ENCODE results near the gene TBX1.

The TBX1 gene

GRCh38 chr22:19753996-19754700, 6.4 kb upstream of the TBX1 start:
- DNase-seq: no peak

- DNase-seq: no peak
These were observed 5.9 kb upstream of the TBX1 start for GRCh38 chr22:19754701-19755144.

DNA sequence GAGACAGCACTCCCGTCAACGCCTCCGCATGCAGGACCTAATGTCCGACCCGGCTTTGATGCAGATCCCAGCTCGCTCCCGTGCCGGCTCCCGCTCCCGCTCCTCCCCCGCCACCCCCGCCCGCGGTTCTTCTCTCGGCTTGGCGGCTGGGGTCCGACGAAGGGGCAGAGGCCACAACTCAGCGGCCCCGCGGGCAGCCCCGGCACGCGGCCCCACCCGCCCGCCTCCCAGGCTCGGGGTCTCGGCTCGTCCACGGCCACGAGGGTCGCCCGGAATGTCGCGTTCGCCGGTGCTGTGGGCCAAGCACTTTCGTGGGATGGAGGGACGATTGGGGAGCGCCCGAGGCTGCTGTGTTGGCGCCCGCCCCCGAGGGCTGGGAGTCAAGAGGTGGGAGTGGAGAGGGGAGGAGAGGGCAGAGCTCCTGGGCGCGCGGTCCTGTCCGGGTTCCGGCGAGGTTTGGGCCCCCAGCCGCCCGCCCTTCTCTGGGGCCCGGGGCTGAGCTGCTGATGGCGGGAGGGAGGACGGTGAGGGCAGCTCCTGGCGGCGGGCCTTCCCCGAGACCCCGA, 5.3 kb upstream of the TBX1 start:
- DNase-seq: no peak

GRCh38 chr22:19755722-19756287, 4.8 kb upstream of the TBX1 start:
- no peak for DNase-seq

- DNase-seq: peak; percentile 47
These were observed 4.1 kb upstream of the TBX1 start for GRCh38 chr22:19756288-19757128.

DNA sequence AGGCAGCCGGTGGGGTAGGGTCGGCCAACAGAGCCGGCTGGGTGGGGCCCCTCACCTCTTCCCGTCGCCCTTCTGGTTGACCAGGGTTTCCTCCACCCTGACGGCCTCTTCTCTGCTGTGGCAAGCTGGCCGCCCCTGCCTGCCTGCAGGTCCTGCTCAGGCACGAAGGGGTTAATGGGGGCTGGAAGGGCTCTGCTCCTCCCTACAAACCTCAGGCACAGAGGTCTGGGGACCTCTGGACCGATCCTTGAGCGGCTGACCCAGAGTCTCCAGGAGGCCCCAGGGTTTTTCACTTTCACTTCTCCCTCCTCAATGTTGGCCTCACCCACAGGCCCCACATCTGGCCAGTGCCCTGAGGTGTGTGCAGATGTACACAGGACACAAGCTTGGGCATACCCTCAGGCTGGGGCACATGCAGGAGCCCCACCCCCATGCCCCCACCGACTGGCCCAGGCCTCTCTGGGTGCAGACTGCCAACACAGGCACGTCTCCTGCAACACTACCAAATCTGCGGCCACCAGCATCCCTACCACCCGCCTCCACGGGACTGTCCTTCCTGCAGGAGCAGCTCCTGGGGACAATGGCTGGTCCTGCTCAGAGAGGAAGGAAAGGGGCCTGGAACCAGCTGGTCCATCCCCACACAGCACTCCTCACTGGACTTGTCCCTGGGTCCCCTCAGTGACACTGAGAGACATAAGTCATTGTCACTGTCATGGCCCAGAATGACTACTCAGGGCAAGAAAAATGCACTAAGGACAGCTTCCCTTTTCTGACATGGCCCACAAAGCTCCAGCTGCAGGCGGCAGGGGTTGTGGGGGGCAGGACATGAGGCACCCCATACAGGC, 3.2 kb upstream of the TBX1 start:
- no peak for DNase-seq

DNA sequence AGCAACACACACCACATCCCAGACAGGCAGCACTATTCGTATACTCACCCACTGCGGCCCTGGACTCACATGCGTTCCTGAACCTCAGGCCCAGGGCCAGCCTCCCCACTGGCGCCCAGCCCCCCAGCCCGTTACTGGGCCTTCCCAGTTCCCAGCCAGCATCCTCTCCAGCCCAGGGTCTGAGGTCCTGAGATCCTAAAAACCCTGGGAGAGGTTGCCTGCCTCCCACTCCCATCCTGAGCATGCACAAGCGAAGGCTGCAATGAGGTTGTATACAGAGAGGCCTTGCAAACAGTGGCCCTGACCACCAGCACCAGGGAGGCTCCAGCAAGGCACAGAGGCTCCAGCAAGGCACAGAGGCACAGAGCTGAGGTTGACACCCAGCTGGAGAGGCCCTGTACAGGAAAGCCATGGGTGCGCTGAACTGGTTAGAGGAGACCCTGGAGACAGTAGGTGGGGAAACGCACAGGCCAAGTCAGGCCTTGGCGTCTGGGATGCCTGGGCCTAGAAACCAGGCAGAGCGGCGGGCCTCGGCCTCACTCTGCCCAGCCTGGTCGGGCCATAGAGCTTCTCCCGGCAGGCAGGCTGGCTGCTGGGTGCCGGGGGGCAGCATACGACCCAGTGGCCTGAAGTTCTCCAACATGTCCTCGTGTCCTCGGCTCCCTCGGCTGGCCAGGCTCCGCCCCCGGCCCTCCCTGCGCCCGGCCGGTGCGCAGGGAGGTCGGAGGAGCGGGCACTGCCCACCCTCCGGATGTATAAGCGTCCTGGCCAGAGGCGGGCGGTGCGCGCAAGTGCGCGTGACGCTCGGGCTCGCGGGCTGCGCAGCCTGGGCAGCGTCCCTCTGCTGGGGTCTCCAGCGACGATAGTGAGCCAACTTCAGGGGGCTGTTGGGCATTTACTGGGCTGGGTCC, 2.3 kb upstream of the TBX1 start:
- no peak for DNase-seq

GRCh38 chr22:19758896-19759426, 1.6 kb upstream of the TBX1 start:
- DNase-seq: no peak

DNA sequence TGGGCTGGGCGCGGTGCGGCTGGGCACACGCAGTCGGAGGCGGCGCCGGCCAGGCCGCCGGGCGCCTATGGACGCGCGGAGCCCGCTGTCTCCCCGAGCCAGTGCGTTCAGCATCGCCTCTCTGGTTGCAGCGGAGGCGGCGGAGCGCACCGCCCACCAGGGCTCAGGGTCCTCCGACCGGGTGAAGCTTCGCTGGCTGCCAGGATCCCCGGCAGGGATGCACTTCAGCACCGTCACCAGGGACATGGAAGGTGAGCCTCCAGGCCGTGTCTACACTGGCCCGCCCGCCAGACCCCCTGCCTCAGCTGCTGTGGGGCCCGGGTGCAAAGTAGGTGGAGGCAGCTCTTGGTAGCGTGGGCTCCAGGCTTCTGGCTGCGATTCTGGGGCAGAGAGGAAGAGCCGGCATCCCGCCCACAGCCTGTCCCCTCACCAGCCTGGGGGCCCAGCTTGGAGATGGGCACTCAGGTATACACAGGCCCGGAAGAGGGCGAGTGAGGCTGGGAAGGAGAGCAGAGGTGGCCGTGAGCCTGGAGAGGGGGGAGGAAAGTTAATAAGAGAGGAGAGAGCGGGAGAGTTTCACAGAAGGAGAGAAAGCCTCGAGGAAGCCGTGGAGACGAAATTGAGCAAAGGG, 1.0 kb upstream of the TBX1 start:
- DNase-seq: no peak

GRCh38 chr22:19760951-19761724, 560 bp downstream of the TBX1 start:
- DNase-seq: no peak

- no peak for DNase-seq
These were observed 1.4 kb downstream of the TBX1 start for GRCh38 chr22:19761725-19762567.

DNA sequence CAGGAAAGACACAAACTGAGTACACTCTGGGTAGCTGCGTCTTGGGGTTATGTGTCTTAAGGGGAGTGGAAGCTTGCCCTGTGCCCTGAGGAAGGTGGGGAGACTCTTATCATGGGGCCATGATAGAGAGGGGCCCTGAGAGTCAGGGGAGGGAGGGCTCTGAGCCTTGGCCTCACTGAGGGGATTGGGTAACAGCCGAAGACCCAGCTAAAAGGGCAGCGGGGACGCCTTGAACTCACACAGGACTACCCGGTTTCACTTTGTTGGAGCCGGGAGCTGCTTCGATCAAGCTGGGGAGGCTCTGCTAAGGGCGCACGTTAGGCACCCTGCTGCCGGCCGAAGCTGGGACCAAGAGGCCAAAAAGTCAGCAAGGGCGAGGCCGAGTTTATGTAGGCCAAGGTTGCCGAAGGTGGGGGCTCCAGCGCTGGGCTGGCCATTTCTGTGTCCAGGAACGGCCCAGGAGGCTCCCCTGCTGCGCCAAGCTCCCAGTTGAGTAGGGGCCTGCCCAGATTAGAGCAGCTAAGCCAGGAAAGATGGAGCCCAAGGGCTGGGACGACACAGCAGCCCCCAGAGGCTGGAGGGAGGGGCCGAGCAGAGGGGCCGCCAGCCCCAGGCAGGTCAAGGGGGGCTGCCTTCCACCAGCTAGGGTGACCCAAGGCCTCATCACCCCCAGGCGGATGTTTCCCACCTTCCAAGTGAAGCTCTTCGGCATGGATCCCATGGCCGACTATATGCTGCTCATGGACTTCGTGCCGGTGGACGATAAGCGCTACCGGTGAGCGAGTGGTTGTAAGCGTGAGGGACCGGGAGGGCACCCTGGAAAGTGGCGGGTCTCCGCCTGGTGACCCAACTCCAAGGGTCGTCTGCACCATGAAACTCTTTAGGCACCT, 2.2 kb downstream of the TBX1 start:
- DNase-seq: no peak

DNA sequence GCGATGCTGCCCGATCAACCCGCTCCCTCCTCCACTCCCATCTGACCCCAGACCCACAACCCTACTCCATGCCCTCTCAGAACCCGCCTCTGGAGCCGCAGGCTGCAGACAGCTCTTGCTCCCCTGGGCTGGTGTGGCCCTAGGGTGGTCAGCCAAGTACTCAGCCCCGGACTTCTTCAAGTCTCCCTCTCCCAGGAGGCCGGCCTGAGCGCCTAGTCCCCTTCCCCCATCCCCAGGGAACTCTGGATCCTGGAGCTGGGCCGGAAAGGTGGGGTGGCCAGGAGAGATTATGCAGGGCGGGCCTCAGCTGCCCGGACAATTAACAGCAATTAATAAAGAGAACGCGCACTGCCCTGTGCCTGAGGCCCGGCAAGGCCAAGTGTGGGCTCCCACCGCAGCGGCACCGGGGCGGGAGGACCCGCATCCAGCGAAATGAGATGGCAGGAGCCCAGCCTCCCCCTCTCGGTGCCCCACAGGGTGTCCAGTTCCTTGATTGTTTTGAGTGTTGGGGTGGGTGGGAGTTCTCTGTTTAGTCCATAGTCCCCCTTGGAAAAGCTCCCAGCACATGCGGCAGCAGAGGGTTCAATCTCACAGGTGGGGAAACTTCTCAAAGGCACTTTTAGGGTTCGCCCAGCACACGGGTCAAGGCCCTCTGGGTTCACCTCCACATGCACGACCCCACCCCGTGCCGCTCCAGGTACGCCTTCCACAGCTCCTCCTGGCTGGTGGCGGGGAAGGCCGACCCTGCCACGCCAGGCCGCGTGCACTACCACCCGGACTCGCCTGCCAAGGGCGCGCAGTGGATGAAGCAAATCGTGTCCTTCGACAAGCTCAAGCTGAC, 3.1 kb downstream of the TBX1 start:
- no peak for DNase-seq

DNA sequence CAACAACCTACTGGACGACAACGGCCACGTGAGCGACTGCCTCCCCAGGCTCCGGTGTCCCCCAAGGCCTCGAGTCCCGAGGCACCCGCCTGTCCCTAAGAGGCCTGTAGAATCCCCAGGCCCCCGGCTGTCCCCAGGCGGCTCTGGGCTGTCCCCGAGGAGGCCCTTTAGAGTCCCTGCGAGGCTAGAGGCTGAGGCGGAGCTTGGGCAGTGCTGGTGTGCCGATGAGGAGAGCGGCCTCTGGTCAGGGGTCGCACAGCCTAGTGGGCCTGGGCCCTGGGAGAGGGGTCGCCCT, 3.7 kb downstream of the TBX1 start:
- DNase-seq: no peak

DNA sequence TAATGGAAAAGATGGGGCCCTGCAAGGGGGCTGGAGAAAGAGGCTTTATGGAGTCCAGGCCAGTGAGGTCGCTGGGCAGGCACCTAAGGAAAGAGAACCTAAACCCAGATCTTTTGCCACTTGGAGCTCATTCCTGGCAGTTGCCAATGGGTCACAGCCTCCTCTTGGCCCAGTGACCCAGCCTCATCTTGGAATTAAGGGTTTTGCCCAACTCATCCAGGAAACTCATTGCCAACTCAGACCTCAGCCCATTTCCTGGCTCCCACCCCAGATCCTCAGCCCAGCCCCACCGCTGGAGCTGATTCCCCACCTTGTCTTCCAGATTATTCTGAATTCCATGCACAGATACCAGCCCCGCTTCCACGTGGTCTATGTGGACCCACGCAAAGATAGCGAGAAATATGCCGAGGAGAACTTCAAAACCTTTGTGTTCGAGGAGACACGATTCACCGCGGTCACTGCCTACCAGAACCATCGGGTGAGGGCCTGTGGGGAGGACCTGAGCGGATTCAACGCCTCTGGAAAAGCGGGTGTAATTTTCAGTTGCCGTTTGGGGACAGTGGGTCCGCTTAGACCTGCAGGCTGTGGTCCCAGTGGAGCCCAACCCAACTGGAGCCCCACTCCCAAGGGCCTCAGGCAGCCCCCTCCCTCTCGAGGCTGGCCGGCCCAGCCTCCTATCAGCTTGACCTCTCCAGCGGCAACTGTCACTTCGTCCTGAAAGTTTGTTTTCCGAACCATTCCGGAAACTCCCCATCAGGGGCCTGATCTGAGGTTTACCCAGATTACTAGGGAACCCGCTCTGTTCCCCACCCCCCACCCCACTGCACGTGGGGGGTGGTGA, 4.3 kb downstream of the TBX1 start:
- DNase-seq: no peak
